T-helper 2 cell treated with Interferon-gamma antibody and Interleukin-4, amounts not matched to agents 5 μg/mL and 100 μg/mL, for 36 hours (primary cell): Measurements from ENCODE around the gene IGF2BP3.

Experiments used
- DNase-seq: peaks from one replicate; pipeline ENCODE4 v3.0.0; 2021; ENCODE audit warnings: low spot score
- H3K27ac Mint-ChIP-seq: one replicate; pipeline ENCODE4 v1.8.0; 2021; ENCODE audit warnings: mild to moderate bottlenecking, mixed read lengths
- H3K27me3 Mint-ChIP-seq: one replicate; pipeline ENCODE4 v1.8.0; 2021; ENCODE audit warnings: low read depth, mixed read lengths
- H3K36me3 Mint-ChIP-seq: one replicate; pipeline ENCODE4 v1.8.0; 2021; ENCODE audit warnings: low read depth, mixed read lengths
- H3K4me1 Mint-ChIP-seq: one replicate; pipeline ENCODE4 v1.8.0; 2021; ENCODE audit warnings: low read depth, mixed read lengths
- H3K4me3 Mint-ChIP-seq: one replicate; pipeline ENCODE4 v1.8.0; 2022; ENCODE audit warnings: mild to moderate bottlenecking, moderate library complexity, mixed read lengths
- H3K9me3 Mint-ChIP-seq: one replicate; pipeline ENCODE4 v1.8.0; 2021; ENCODE audit warnings: mixed read lengths

Gene IGF2BP3

GRCh38 chr7:23476286-23477156 is 6.2 kb upstream of the IGF2BP3 start:
- H3K27me3 Mint-ChIP-seq, result peaks cover 56% of the 10 kb centered on the region
- no peak overlapping the region for H3K27ac Mint-ChIP-seq
- DNase-seq, result no peak
- H3K36me3 Mint-ChIP-seq, result no peaks in the 10 kb centered on the region
- no peak overlapping the region for H3K4me3 Mint-ChIP-seq
- H3K4me1 Mint-ChIP-seq, result peaks cover 24% of the 10 kb centered on the region
- H3K9me3 Mint-ChIP-seq, result no peaks in the 10 kb centered on the region

- Mint-ChIP-seq H3K27me3 (peaks cover 48% of the 10 kb centered on the region), H3K4me1 (peaks cover 29% of the 10 kb centered on the region), H3K27ac (no peak overlapping the region), H3K4me3 (peak overlapping the region; percentile 14), H3K9me3 (no peaks in the 10 kb centered on the region), H3K36me3 (no peaks in the 10 kb centered on the region)
- no peak for DNase-seq
Measured at GRCh38 chr7:23475576-23475839, 5.2 kb upstream of the IGF2BP3 start.

GRCh38 chr7:23474829-23475575 is 4.7 kb upstream of the IGF2BP3 start:
- H3K4me1 Mint-ChIP-seq, result peaks cover 34% of the 10 kb centered on the region
- H3K27ac Mint-ChIP-seq, result peak overlapping the region; percentile 75
- no peak for DNase-seq
- peaks cover 45% of the 10 kb centered on the region for H3K27me3 Mint-ChIP-seq
- no peaks in the 10 kb centered on the region for H3K36me3 Mint-ChIP-seq
- H3K9me3 Mint-ChIP-seq, result no peaks in the 10 kb centered on the region
- H3K4me3 Mint-ChIP-seq, result peak overlapping the region; percentile 88

- peaks cover 45% of the 10 kb centered on the region for H3K27me3 Mint-ChIP-seq
- no peaks in the 10 kb centered on the region for H3K36me3 Mint-ChIP-seq
- H3K4me3 Mint-ChIP-seq, result peak overlapping the region; percentile 88
- no peaks in the 10 kb centered on the region for H3K9me3 Mint-ChIP-seq
- H3K4me1 Mint-ChIP-seq, result peaks cover 36% of the 10 kb centered on the region
- peak overlapping the region; percentile 77 for H3K27ac Mint-ChIP-seq
- DNase-seq, result peak; percentile 95
Measured at GRCh38 chr7:23474094-23474828, 4.0 kb upstream of the IGF2BP3 start.

GRCh38 chr7:23473844-23474093 is 3.5 kb upstream of the IGF2BP3 start:
- peak overlapping the region; percentile 84 for H3K27ac Mint-ChIP-seq

GRCh38 chr7:23472956-23473843 is 2.9 kb upstream of the IGF2BP3 start:
- Mint-ChIP-seq H3K4me1 (peaks cover 37% of the 10 kb centered on the region), H3K9me3 (no peaks in the 10 kb centered on the region), H3K4me3 (peak overlapping the region; percentile 88), H3K27me3 (peaks cover 38% of the 10 kb centered on the region), H3K36me3 (no peaks in the 10 kb centered on the region), H3K27ac (peak overlapping the region; percentile 84)
- DNase-seq, result peak; percentile 19

More at GRCh38 chr7:23473844-23474093, 3.5 kb upstream of the IGF2BP3 start:
- Mint-ChIP-seq H3K36me3 (no peaks in the 10 kb centered on the region), H3K27me3 (peaks cover 42% of the 10 kb centered on the region), H3K4me3 (peak overlapping the region; percentile 88), H3K4me1 (peaks cover 36% of the 10 kb centered on the region), H3K9me3 (no peaks in the 10 kb centered on the region)
- no peak for DNase-seq

GRCh38 chr7:23472556-23472955 is 2.3 kb upstream of the IGF2BP3 start:
- Mint-ChIP-seq H3K4me3 (peak overlapping the region; percentile 88), H3K27me3 (peaks cover 40% of the 10 kb centered on the region), H3K9me3 (no peaks in the 10 kb centered on the region), H3K4me1 (peaks cover 43% of the 10 kb centered on the region), H3K36me3 (no peaks in the 10 kb centered on the region), H3K27ac (peak overlapping the region; percentile 84)
- no peak for DNase-seq

GRCh38 chr7:23472046-23472445 is 1.8 kb upstream of the IGF2BP3 start:
- H3K36me3 Mint-ChIP-seq, result peaks cover 2% of the 10 kb centered on the region
- H3K27me3 Mint-ChIP-seq, result peaks cover 41% of the 10 kb centered on the region
- H3K4me1 Mint-ChIP-seq, result peaks cover 48% of the 10 kb centered on the region
- no peak for DNase-seq
- no peaks in the 10 kb centered on the region for H3K9me3 Mint-ChIP-seq
- H3K27ac Mint-ChIP-seq, result peak overlapping the region; percentile 91
- peak overlapping the region; percentile 74 for H3K4me3 Mint-ChIP-seq

- H3K4me3 Mint-ChIP-seq, result peak overlapping the region; percentile 91
- peak; percentile 78 for DNase-seq
- H3K9me3 Mint-ChIP-seq, result no peaks in the 10 kb centered on the region
- H3K27me3 Mint-ChIP-seq, result peaks cover 35% of the 10 kb centered on the region
- peak overlapping the region; percentile 95 for H3K27ac Mint-ChIP-seq
- peaks cover 49% of the 10 kb centered on the region for H3K4me1 Mint-ChIP-seq
- peaks cover 4% of the 10 kb centered on the region for H3K36me3 Mint-ChIP-seq
Measured at GRCh38 chr7:23471106-23471859, 992 bp upstream of the IGF2BP3 start.

- no peaks in the 10 kb centered on the region for H3K9me3 Mint-ChIP-seq
- DNase-seq, result no peak
- H3K36me3 Mint-ChIP-seq, result peaks cover 10% of the 10 kb centered on the region
- H3K4me1 Mint-ChIP-seq, result peaks cover 52% of the 10 kb centered on the region
- H3K27ac Mint-ChIP-seq, result peak overlapping the region; percentile 95
- H3K4me3 Mint-ChIP-seq, result peak overlapping the region; percentile 91
- peaks cover 35% of the 10 kb centered on the region for H3K27me3 Mint-ChIP-seq
Measured at GRCh38 chr7:23469961-23470250, 385 bp downstream of the IGF2BP3 start.

GRCh38 chr7:23469150-23469960 is 936 bp downstream of the IGF2BP3 start:
- H3K9me3 Mint-ChIP-seq, result no peaks in the 10 kb centered on the region
- peak overlapping the region; percentile 95 for H3K27ac Mint-ChIP-seq
- DNase-seq, result peak; percentile 50
- H3K27me3 Mint-ChIP-seq, result peaks cover 30% of the 10 kb centered on the region
- peak overlapping the region; percentile 91 for H3K4me3 Mint-ChIP-seq
- peaks cover 11% of the 10 kb centered on the region for H3K36me3 Mint-ChIP-seq
- peaks cover 47% of the 10 kb centered on the region for H3K4me1 Mint-ChIP-seq

GRCh38 chr7:23468526-23469149 is 1.7 kb downstream of the IGF2BP3 start:
- Mint-ChIP-seq H3K27ac (peak overlapping the region; percentile 78), H3K9me3 (no peaks in the 10 kb centered on the region), H3K27me3 (peaks cover 28% of the 10 kb centered on the region), H3K4me1 (peaks cover 47% of the 10 kb centered on the region), H3K4me3 (peak overlapping the region; percentile 82), H3K36me3 (peaks cover 13% of the 10 kb centered on the region)
- DNase-seq, result no peak
